MM.1S (cell line): ENCODE results near the gene IGDCC3.

Experiments used
- DNase-seq: peaks from one replicate; pipeline ENCODE4 v3.0.0-alpha.2; 2015
- H2AFZ ChIP-seq: fragments of 300-600 bp; sonication (generic); 2 replicates; pipeline ENCODE4 v1.6.0; 2016; ENCODE audit warnings: antibody characterized with exemption, low read length
- H3F3A ChIP-seq: fragments of 300-600 bp; sonication (generic); 2 replicates; pipeline ENCODE4 v1.6.1; 2016; ENCODE audit warnings: mild to moderate bottlenecking, antibody characterized with exemption, low read length, moderate library complexity, mixed read lengths; ENCODE audit not compliant: insufficient read depth
- H3K27ac ChIP-seq: fragments of 300-600 bp; sonication (generic); 2 replicates; pipeline ENCODE4 v1.5.1; 2016; ENCODE audit warnings: mild to moderate bottlenecking, low read length
- H3K27me3 ChIP-seq: fragments of 300-600 bp; sonication (generic); replicated peaks from 2 replicates; pipeline ENCODE4 v1.6.0; 2016; ENCODE audit warnings: low read length; ENCODE audit not compliant: insufficient read depth
- H3K36me3 ChIP-seq: fragments of 300-600 bp; sonication (generic); replicated peaks from 2 replicates; pipeline ENCODE4 v1.6.1; 2016; ENCODE audit warnings: mild to moderate bottlenecking, low read length, mixed read lengths; ENCODE audit not compliant: insufficient read depth
- H3K4me1 ChIP-seq: fragments of 300-600 bp; sonication (generic); 2 replicates; pipeline ENCODE4 v1.6.1; 2016; ENCODE audit warnings: low read length, mixed read lengths
- H3K4me2 ChIP-seq: fragments of 300-600 bp; sonication (generic); 2 replicates; pipeline ENCODE4 v1.6.0; 2016; ENCODE audit warnings: low read depth, low read length
- H3K4me3 ChIP-seq: fragments of 300-600 bp; sonication (generic); 2 replicates; pipeline ENCODE4 v1.5.1; 2016; ENCODE audit warnings: low read length, mixed read lengths
- H3K79me2 ChIP-seq: fragments of 300-600 bp; sonication (generic); 2 replicates; pipeline ENCODE4 v1.6.1; 2016; ENCODE audit warnings: mixed run types, low read length, mixed read lengths
- H3K9ac ChIP-seq: fragments of 300-600 bp; sonication (generic); 2 replicates; pipeline ENCODE4 v1.6.1; 2016; ENCODE audit warnings: low read length, mixed read lengths
- H3K9me2 ChIP-seq: fragments of 300-600 bp; sonication (generic); replicated peaks from 2 replicates; pipeline ENCODE4 v1.6.1; 2016; ENCODE audit warnings: mild to moderate bottlenecking, low read length, mixed read lengths; ENCODE audit not compliant: insufficient read depth
- H3K9me3 ChIP-seq: fragments of 300-600 bp; sonication (generic); replicated peaks from 2 replicates; pipeline ENCODE4 v1.6.1; 2016; ENCODE audit warnings: mild to moderate bottlenecking, low read length, mixed read lengths; ENCODE audit not compliant: insufficient read depth
- H4K20me1 ChIP-seq: fragments of 300-600 bp; sonication (generic); 2 replicates; pipeline ENCODE4 v1.6.1; 2016; ENCODE audit warnings: mild to moderate bottlenecking, low read length, moderate library complexity, mixed read lengths; ENCODE audit not compliant: insufficient read depth
- CTCF ChIP-seq: fragments of 300-600 bp; sonication (generic); IDR thresholded peaks from 2 replicates; pipeline ENCODE4 v1.5.1; 2016; ENCODE audit warnings: antibody characterized with exemption, low read length, mixed read lengths
- EZH2 ChIP-seq: fragments of 300-600 bp; sonication (generic); optimal IDR thresholded peaks from 2 replicates; pipeline ENCODE3; 2017; ENCODE audit warnings: low read depth, mild to moderate bottlenecking, antibody characterized with exemption, low read length, mixed read lengths
- EZH2phosphoT487 ChIP-seq: fragments of 300-600 bp; sonication (generic); IDR thresholded peaks from 2 replicates; pipeline ENCODE4 v1.6.1; 2018; ENCODE audit warnings: antibody characterized with exemption, low read length

The IGDCC3 gene

GRCh38 chr15:65412556-65412955, 34.8 kb upstream of the IGDCC3 start:
- Histone ChIP-seq H3K27ac (no peak overlapping the region), H4K20me1 (no peaks in the 10 kb centered on the region), H3K79me2 (no peaks in the 10 kb centered on the region), H3K4me1 (peaks cover 9% of the 10 kb centered on the region), H3K27me3 (peaks cover 11% of the 10 kb centered on the region; the same call in 1 of the 2 replicates), H2AFZ (no peak overlapping the region), H3K36me3 (no peaks in the 10 kb centered on the region), H3K4me3 (no peak overlapping the region), H3K9me3 (no peaks in the 10 kb centered on the region), H3K9me2 (no peaks in the 10 kb centered on the region), H3K4me2 (no peak overlapping the region), H3F3A (no peaks in the 10 kb centered on the region), H3K9ac (no peak overlapping the region)
- DNase-seq = no peak
- TF ChIP-seq EZH2phosphoT487 (no peak), CTCF (no peak), EZH2 (no peak)

- TF ChIP-seq CTCF = no peak
- no peak for TF ChIP-seq EZH2phosphoT487
- Histone ChIP-seq H3K36me3 (no peaks in the 10 kb centered on the region), H3K27me3 (peaks cover 9% of the 10 kb centered on the region; the same call in 1 of the 2 replicates), H3K4me1 (peaks cover 9% of the 10 kb centered on the region), H3K9ac (no peak overlapping the region), H3K9me2 (no peaks in the 10 kb centered on the region), H3K27ac (no peak overlapping the region), H2AFZ (no peak overlapping the region), H3K4me3 (no peak overlapping the region), H3F3A (no peaks in the 10 kb centered on the region), H3K79me2 (no peaks in the 10 kb centered on the region), H4K20me1 (no peaks in the 10 kb centered on the region), H3K4me2 (no peak overlapping the region), H3K9me3 (no peaks in the 10 kb centered on the region)
- DNase-seq = no peak
Measured at GRCh38 chr15:65411465-65412071, 33.8 kb upstream of the IGDCC3 start.

GRCh38 chr15:65410972-65411371, 33.2 kb upstream of the IGDCC3 start:
- Histone ChIP-seq H2AFZ (no peak overlapping the region), H3K27me3 (peaks cover 6% of the 10 kb centered on the region; the same call in 1 of the 2 replicates), H3K4me2 (no peak overlapping the region), H3K9ac (no peak overlapping the region), H3K36me3 (no peaks in the 10 kb centered on the region), H3F3A (no peaks in the 10 kb centered on the region), H4K20me1 (no peaks in the 10 kb centered on the region), H3K4me1 (peaks cover 9% of the 10 kb centered on the region), H3K4me3 (no peak overlapping the region), H3K9me2 (no peaks in the 10 kb centered on the region), H3K27ac (no peak overlapping the region), H3K79me2 (no peaks in the 10 kb centered on the region), H3K9me3 (no peaks in the 10 kb centered on the region)
- no peak for TF ChIP-seq EZH2phosphoT487
- no peak for DNase-seq

- Histone ChIP-seq H3K4me3 (no peak overlapping the region), H2AFZ (no peak overlapping the region), H3K4me2 (no peak overlapping the region), H3K4me1 (peaks cover 9% of the 10 kb centered on the region), H3K27ac (no peak overlapping the region), H3K27me3 (no peaks in the 10 kb centered on the region; the same call in 1 of the 2 replicates), H3K36me3 (no peaks in the 10 kb centered on the region), H4K20me1 (no peaks in the 10 kb centered on the region), H3K9me2 (no peaks in the 10 kb centered on the region), H3K79me2 (no peaks in the 10 kb centered on the region), H3K9me3 (no peaks in the 10 kb centered on the region), H3K9ac (no peak overlapping the region), H3F3A (no peaks in the 10 kb centered on the region)
- no peak for DNase-seq
- no peak for TF ChIP-seq EZH2
- no peak for TF ChIP-seq CTCF
- TF ChIP-seq EZH2phosphoT487 = no peak
Measured at GRCh38 chr15:65410036-65410435, 32.2 kb upstream of the IGDCC3 start.
